HepG2 (cell line): ENCODE data around the gene CIB2. TPM values are rescaled to one million over a fixed set of nuclear protein-coding genes. Genes with fewer than 3 reads are reported as not detected.

Experiments
- KDM4B ChIP-seq: sonication (generic); formaldehyde crosslinking; IDR thresholded peaks from 2 replicates; pipeline ENCODE4 v1.4.0; 2020; ENCODE audit warnings: missing genetic modification reagents
- KMT2A ChIP-seq: sonication (generic); formaldehyde crosslinking; IDR thresholded peaks from 2 replicates; pipeline ENCODE4 v1.4.0; 2020; ENCODE audit warnings: missing genetic modification reagents
- NFE2L2 ChIP-seq: fragments of 150-350 bp; IDR thresholded peaks from 2 replicates; pipeline ENCODE4 v1.6.1; 2014; ENCODE audit warnings: low read length
- NONO ChIP-seq, 2 experiments: fragments of 450-650 bp in 1 of 2; sonication (generic) in 1 of 2; formaldehyde crosslinking in 1 of 2; IDR thresholded peaks in 1 of 2; conservative IDR thresholded peaks in 1 of 2; 2 replicates each; pipeline versions ENCODE4 v1.6.1 to v1.8.0; 2017 to 2022; ENCODE audit warnings: mild to moderate bottlenecking in 1 of 2, missing genetic modification reagents in 1 of 2, moderate library complexity in 1 of 2
- PCBP2 ChIP-seq: fragments of 200-400 bp; formaldehyde crosslinking; optimal IDR thresholded peaks from 2 replicates; pipeline ENCODE3; 2018; ENCODE audit warnings: low read length, low read depth; ENCODE audit not compliant: poor library complexity, severe bottlenecking
- SIX1 ChIP-seq: sonication (generic); formaldehyde crosslinking; IDR thresholded peaks from 2 replicates; pipeline ENCODE4 v1.4.0; 2020; ENCODE audit warnings: missing genetic modification reagents, borderline replicate concordance
- SPEN ChIP-seq: sonication (generic); formaldehyde crosslinking; IDR thresholded peaks from 2 replicates; pipeline ENCODE4 v1.5.1; 2020; ENCODE audit warnings: low read depth, mild to moderate bottlenecking, missing genetic modification reagents
- ZNF224 ChIP-seq: sonication (generic); formaldehyde crosslinking; IDR thresholded peaks from 2 replicates; pipeline ENCODE4 v1.5.0; 2020; ENCODE audit warnings: mild to moderate bottlenecking, missing genetic modification reagents
- polyA plus RNA-seq, 8 experiments: library from polyadenylated mRNA; depleted of rRNA in 3 of 8; stranded (reverse) in 7 of 8; unstranded in 1 of 8; fragments of >200 nt; fragmentation: Illumina TruSeq in 4 of 8; extraction: Trizol in 4 of 8; gene quantifications; 2 replicates each; pipeline versions ENCODE4 v1.2.1 to v1.2.3, GENCODE V29; 2011 to 2016; ENCODE audit warnings: low read depth in 4 of 8, missing spikeins in 1 of 8, mixed read lengths in 1 of 8; ENCODE audit not compliant: insufficient read depth in 1 of 8
- total RNA-seq, 5 experiments: library from RNA; depleted of rRNA; stranded (reverse); fragments of >200 nt; fragmentation: Illumina TruSeq; extraction: Trizol; gene quantifications; 2 replicates each; pipeline ENCODE4 v1.2.3, GENCODE V29; 2016; ENCODE audit warnings: low read depth in 1 of 5
- TF ChIP-seq, protein P1 (sequence below): sonication (generic); formaldehyde crosslinking; IDR thresholded peaks from 2 replicates; pipeline ENCODE4 v1.4.0; 2020; ENCODE audit warnings: mild to moderate bottlenecking, missing genetic modification reagents
- TF ChIP-seq, protein P2 (sequence below): sonication (generic); formaldehyde crosslinking; IDR thresholded peaks from 2 replicates; pipeline ENCODE4 v1.5.0; 2020; ENCODE audit warnings: mild to moderate bottlenecking, missing genetic modification reagents
- TF ChIP-seq, protein P3 (sequence below): sonication (generic); formaldehyde crosslinking; IDR thresholded peaks from 2 replicates; pipeline ENCODE4 v1.5.0; 2020; ENCODE audit warnings: missing genetic modification reagents
- TF ChIP-seq, protein P4 (sequence below): sonication (generic); formaldehyde crosslinking; IDR thresholded peaks from 2 replicates; pipeline ENCODE4 v1.4.0; 2020; ENCODE audit warnings: missing genetic modification reagents

CIB2 gene
- total and polyA plus RNA-seq, 2 of the 13 experiments (the other 11 are each of a cell fraction or from before 2014, with no cell fraction given), result 1.4 to 1.5 TPM

DNA sequence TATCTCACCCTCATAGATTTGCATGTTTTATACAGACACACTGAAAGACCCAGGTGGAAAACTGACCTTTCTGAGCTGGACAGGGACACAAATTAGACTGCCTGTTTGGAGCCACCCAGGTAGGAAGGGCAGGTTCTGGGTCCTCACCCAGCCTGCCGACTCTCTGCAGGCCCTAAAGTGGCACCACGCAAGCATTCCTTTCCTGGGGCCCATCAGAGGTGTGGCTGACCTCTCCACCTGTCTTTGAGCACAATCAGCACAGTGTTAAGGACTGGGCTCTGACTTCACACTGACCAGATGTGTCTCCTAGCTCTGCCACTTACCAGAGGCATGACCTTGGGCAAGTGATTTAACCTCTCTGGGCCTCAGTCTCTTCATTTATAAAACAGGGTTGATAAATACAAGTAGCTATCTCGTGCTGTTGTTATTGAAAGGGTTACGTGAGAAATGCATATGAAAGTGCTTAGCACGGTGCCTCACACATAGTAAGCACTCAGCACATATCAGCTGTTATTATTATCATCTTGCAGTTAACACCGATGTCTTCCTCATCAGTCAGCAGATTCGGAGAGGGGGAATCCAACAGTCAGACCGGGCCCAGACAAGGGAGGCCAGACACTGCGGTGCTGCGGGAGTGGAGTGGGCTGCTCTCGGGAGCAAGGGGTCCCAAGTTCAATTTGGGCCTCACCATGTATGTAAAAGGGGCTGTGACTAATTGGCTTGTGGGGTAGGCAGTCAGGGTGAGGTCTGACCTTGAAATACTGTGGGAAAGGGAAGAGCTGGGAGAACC, 51.8 kb downstream of the CIB2 start (continued):
- TF ChIP-seq NONO (IDR thresholded peaks at IDR 0.05) (no peak), NONO (CRISPR knock-in tag; conservative IDR thresholded peaks at IDR 0.05) (no peak), SPEN (CRISPR knock-in tag) (no peak), ZNF224 (CRISPR knock-in tag) (no peak), SIX1 (no peak), NFE2L2 (no peak), PCBP2 (no peak), KDM4B (CRISPR knock-in tag) (no peak), KMT2A (no peak)
- TF ChIP-seq, protein P1, sequence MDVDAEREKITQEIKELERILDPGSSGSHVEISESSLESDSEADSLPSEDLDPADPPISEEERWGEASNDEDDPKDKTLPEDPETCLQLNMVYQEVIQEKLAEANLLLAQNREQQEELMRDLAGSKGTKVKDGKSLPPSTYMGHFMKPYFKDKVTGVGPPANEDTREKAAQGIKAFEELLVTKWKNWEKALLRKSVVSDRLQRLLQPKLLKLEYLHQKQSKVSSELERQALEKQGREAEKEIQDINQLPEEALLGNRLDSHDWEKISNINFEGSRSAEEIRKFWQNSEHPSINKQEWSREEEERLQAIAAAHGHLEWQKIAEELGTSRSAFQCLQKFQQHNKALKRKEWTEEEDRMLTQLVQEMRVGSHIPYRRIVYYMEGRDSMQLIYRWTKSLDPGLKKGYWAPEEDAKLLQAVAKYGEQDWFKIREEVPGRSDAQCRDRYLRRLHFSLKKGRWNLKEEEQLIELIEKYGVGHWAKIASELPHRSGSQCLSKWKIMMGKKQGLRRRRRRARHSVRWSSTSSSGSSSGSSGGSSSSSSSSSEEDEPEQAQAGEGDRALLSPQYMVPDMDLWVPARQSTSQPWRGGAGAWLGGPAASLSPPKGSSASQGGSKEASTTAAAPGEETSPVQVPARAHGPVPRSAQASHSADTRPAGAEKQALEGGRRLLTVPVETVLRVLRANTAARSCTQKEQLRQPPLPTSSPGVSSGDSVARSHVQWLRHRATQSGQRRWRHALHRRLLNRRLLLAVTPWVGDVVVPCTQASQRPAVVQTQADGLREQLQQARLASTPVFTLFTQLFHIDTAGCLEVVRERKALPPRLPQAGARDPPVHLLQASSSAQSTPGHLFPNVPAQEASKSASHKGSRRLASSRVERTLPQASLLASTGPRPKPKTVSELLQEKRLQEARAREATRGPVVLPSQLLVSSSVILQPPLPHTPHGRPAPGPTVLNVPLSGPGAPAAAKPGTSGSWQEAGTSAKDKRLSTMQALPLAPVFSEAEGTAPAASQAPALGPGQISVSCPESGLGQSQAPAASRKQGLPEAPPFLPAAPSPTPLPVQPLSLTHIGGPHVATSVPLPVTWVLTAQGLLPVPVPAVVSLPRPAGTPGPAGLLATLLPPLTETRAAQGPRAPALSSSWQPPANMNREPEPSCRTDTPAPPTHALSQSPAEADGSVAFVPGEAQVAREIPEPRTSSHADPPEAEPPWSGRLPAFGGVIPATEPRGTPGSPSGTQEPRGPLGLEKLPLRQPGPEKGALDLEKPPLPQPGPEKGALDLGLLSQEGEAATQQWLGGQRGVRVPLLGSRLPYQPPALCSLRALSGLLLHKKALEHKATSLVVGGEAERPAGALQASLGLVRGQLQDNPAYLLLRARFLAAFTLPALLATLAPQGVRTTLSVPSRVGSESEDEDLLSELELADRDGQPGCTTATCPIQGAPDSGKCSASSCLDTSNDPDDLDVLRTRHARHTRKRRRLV (CRISPR knock-in tag), result no peak
- TF ChIP-seq, protein P2, sequence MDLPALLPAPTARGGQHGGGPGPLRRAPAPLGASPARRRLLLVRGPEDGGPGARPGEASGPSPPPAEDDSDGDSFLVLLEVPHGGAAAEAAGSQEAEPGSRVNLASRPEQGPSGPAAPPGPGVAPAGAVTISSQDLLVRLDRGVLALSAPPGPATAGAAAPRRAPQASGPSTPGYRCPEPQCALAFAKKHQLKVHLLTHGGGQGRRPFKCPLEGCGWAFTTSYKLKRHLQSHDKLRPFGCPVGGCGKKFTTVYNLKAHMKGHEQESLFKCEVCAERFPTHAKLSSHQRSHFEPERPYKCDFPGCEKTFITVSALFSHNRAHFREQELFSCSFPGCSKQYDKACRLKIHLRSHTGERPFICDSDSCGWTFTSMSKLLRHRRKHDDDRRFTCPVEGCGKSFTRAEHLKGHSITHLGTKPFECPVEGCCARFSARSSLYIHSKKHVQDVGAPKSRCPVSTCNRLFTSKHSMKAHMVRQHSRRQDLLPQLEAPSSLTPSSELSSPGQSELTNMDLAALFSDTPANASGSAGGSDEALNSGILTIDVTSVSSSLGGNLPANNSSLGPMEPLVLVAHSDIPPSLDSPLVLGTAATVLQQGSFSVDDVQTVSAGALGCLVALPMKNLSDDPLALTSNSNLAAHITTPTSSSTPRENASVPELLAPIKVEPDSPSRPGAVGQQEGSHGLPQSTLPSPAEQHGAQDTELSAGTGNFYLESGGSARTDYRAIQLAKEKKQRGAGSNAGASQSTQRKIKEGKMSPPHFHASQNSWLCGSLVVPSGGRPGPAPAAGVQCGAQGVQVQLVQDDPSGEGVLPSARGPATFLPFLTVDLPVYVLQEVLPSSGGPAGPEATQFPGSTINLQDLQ (CRISPR knock-in tag), result no peak
- TF ChIP-seq, protein P3, sequence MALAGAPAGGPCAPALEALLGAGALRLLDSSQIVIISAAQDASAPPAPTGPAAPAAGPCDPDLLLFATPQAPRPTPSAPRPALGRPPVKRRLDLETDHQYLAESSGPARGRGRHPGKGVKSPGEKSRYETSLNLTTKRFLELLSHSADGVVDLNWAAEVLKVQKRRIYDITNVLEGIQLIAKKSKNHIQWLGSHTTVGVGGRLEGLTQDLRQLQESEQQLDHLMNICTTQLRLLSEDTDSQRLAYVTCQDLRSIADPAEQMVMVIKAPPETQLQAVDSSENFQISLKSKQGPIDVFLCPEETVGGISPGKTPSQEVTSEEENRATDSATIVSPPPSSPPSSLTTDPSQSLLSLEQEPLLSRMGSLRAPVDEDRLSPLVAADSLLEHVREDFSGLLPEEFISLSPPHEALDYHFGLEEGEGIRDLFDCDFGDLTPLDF (CRISPR knock-in tag), result no peak
- TF ChIP-seq, protein P4, sequence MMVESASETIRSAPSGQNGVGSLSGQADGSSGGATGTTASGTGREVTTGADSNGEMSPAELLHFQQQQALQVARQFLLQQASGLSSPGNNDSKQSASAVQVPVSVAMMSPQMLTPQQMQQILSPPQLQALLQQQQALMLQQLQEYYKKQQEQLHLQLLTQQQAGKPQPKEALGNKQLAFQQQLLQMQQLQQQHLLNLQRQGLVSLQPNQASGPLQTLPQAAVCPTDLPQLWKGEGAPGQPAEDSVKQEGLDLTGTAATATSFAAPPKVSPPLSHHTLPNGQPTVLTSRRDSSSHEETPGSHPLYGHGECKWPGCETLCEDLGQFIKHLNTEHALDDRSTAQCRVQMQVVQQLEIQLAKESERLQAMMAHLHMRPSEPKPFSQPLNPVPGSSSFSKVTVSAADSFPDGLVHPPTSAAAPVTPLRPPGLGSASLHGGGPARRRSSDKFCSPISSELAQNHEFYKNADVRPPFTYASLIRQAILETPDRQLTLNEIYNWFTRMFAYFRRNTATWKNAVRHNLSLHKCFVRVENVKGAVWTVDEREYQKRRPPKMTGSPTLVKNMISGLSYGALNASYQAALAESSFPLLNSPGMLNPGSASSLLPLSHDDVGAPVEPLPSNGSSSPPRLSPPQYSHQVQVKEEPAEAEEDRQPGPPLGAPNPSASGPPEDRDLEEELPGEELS, result no peak
